HG03521 (cell line): Measurements from ENCODE around the gene CELF2.
A peak's percentile ranks its signal among the peaks of the same experiment; 100 is the strongest.
"Not testable (repeated sequence)": the region's sequence is repeated elsewhere in the genome, so short reads cannot be mapped to it uniquely, and the experiment has no call there.

Experiments
- ATAC-seq: cut with Tn5 transposase; IDR thresholded peaks from one replicate; pipeline ENCODE4 v1.9.1; 2021; ENCODE audit warnings: mild to moderate bottlenecking, moderate library complexity; ENCODE audit not compliant: unreplicated experiment

The CELF2 gene

GRCh38 chr10:11017570-11018431 is at the start of gene CELF2:
TSS of gene CELF2 (plus strand) at chr10:11017872. CDS start at chr10:11018090, 218 bp downstream.
- peak; percentile 77 for ATAC-seq

GRCh38 chr10:10968257-10968588 is 49.4 kb upstream of the CELF2 start:
- ATAC-seq: no peak

GRCh38 chr10:10973310-10973709 is 44.4 kb upstream of the CELF2 start:
- ATAC-seq: no peak

- no peak for ATAC-seq
Observed at GRCh38 chr10:10975647-10976046, 42.0 kb upstream of the CELF2 start.

GRCh38 chr10:10976652-10977051 is 41.0 kb upstream of the CELF2 start:
- ATAC-seq: no peak

- ATAC-seq: no peak
Observed at GRCh38 chr10:10977226-10977956, 40.3 kb upstream of the CELF2 start.

- ATAC-seq: no peak
Observed at GRCh38 chr10:10977978-10978377, 39.7 kb upstream of the CELF2 start.

- no peak for ATAC-seq
Observed at GRCh38 chr10:10985361-10985760, 32.3 kb upstream of the CELF2 start.

GRCh38 chr10:10986606-10987005 is 31.1 kb upstream of the CELF2 start:
- ATAC-seq: no peak

GRCh38 chr10:10987111-10987510 is 30.6 kb upstream of the CELF2 start:
- ATAC-seq: no peak

GRCh38 chr10:10989669-10990068 is 28.0 kb upstream of the CELF2 start:
- ATAC-seq: no peak

GRCh38 chr10:10991144-10991543 is 26.5 kb upstream of the CELF2 start:
- no peak for ATAC-seq

GRCh38 chr10:10992072-10992471 is 25.6 kb upstream of the CELF2 start:
- no peak for ATAC-seq

GRCh38 chr10:10992961-10993714 is 24.5 kb upstream of the CELF2 start:
- ATAC-seq: no peak

- no peak for ATAC-seq
Observed at GRCh38 chr10:10993785-10994184, 23.9 kb upstream of the CELF2 start.

- ATAC-seq: no peak
Observed at GRCh38 chr10:10994360-10994759, 23.3 kb upstream of the CELF2 start.

GRCh38 chr10:10995120-10995519 is 22.6 kb upstream of the CELF2 start:
- ATAC-seq: no peak

GRCh38 chr10:10996966-10997620 is 20.6 kb upstream of the CELF2 start:
- ATAC-seq: no peak

- not testable (repeated sequence) for ATAC-seq
Observed at GRCh38 chr10:10999501-10999900, 18.2 kb upstream of the CELF2 start.

- ATAC-seq: no peak
Observed at GRCh38 chr10:11002485-11002884, 15.2 kb upstream of the CELF2 start.

- ATAC-seq: no peak
Observed at GRCh38 chr10:11002916-11003315, 14.8 kb upstream of the CELF2 start.
